GM12878 (cell line): ENCODE measurements around the gene SCT.

Source experiments
- ATF7 ChIP-seq: fragments of 450-650 bp; IDR thresholded peaks from 2 replicates; pipeline ENCODE4 v1.6.1; 2016; ENCODE audit warnings: low read depth, mild to moderate bottlenecking
- BACH1 ChIP-seq: fragments of 450-650 bp; IDR thresholded peaks from 2 replicates; pipeline ENCODE4 v1.6.1; 2017; ENCODE audit warnings: mild to moderate bottlenecking, borderline replicate concordance
- EP300 ChIP-seq, 2 experiments: fragments of 150-350 bp in 1 of 2; IDR thresholded peaks; 2 replicates each; pipeline ENCODE4 v1.6.1; 2011 to 2012; ENCODE audit warnings: low read depth in 2 of 2, low read length in 2 of 2, borderline replicate concordance in 1 of 2, improper control_type of control experiment in 1 of 2, inconsistent platforms in 1 of 2; ENCODE audit not compliant: control insufficient read depth in 1 of 2
- ESRRA ChIP-seq: IDR thresholded peaks from 2 replicates; pipeline ENCODE4 v1.6.1; 2012; ENCODE audit warnings: mild to moderate bottlenecking, low read length, improper control_type of control experiment
- KLF5 ChIP-seq: fragments of 450-650 bp; IDR thresholded peaks from 2 replicates; pipeline ENCODE4 v1.6.1; 2014; ENCODE audit warnings: mild to moderate bottlenecking; ENCODE audit not compliant: partially characterized antibody
- SMC3 ChIP-seq: IDR thresholded peaks from 2 replicates; pipeline ENCODE4 v1.6.1; 2011; ENCODE audit warnings: low read length, improper control_type of control experiment, borderline replicate concordance
- SP1 ChIP-seq: IDR thresholded peaks from one replicate; pipeline ENCODE4 v1.6.1; 2011; ENCODE audit warnings: low read depth, low read length
- TCF3 ChIP-seq: IDR thresholded peaks from 2 replicates; pipeline ENCODE4 v1.6.1; 2012; ENCODE audit warnings: low read depth, mild to moderate bottlenecking, low read length, borderline replicate concordance; ENCODE audit not compliant: insufficient read depth
- ZNF217 ChIP-seq: fragments of 450-650 bp; IDR thresholded peaks from 2 replicates; pipeline ENCODE4 v1.6.1; 2017; ENCODE audit warnings: antibody characterized with exemption, mild to moderate bottlenecking
- TF ChIP-seq, protein P1 (sequence below): fragments of 450-650 bp; formaldehyde crosslinking; IDR thresholded peaks from 2 replicates; pipeline ENCODE4 v1.4.0; 2022; ENCODE audit warnings: mild to moderate bottlenecking, moderate library complexity
- TF ChIP-seq, protein P2 (sequence below), 3 experiments: IDR thresholded peaks in 2 of 3; conservative IDR thresholded peaks in 1 of 3; 2 replicates each; pipeline ENCODE4 v1.5.1; 2011; ENCODE audit warnings: low read depth in 3 of 3, low read length in 3 of 3, mild to moderate bottlenecking in 3 of 3, control low read depth in 2 of 3, moderate library complexity in 2 of 3, inconsistent platforms in 1 of 3, mixed read lengths in 1 of 3; ENCODE audit not compliant: control insufficient read depth in 2 of 3, insufficient read depth in 1 of 3; ENCODE audit errors: extremely low read depth in 1 of 3

- no peak for TF ChIP-seq SP1
- no peak for TF ChIP-seq TCF3
- TF ChIP-seq BACH1 = no peak
- TF ChIP-seq, protein P1, sequence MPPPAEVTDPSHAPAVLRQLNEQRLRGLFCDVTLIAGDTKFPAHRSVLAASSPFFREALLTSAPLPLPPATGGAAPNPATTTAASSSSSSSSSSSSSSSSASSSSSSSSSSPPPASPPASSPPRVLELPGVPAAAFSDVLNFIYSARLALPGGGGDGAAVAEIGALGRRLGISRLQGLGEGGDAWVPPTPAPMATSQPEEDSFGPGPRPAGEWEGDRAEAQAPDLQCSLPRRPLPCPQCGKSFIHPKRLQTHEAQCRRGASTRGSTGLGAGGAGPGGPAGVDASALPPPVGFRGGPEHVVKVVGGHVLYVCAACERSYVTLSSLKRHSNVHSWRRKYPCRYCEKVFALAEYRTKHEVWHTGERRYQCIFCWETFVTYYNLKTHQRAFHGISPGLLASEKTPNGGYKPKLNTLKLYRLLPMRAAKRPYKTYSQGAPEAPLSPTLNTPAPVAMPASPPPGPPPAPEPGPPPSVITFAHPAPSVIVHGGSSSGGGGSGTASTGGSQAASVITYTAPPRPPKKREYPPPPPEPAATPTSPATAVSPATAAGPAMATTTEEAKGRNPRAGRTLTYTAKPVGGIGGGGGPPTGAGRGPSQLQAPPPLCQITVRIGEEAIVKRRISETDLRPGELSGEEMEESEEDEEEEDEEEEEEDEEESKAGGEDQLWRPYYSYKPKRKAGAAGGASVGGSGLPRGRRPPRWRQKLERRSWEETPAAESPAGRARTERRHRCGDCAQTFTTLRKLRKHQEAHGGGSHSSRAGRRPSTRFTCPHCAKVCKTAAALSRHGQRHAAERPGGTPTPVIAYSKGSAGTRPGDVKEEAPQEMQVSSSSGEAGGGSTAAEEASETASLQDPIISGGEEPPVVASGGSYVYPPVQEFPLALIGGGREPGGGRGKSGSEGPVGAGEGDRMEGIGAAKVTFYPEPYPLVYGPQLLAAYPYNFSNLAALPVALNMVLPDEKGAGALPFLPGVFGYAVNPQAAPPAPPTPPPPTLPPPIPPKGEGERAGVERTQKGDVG (CRISPR knock-in tag) = no peak
- no peak for TF ChIP-seq ESRRA
- no peak for TF ChIP-seq ATF7
- no peak for TF ChIP-seq KLF5
- TF ChIP-seq SMC3 = no peak
- no peak for TF ChIP-seq EP300 (IDR thresholded peaks at IDR 0.05; ENCODE audit: borderline replicate concordance in 1 of 2, control insufficient read depth in 1 of 2, low read depth in 2 of 2, low read length in 2 of 2)
- TF ChIP-seq, protein P2, sequence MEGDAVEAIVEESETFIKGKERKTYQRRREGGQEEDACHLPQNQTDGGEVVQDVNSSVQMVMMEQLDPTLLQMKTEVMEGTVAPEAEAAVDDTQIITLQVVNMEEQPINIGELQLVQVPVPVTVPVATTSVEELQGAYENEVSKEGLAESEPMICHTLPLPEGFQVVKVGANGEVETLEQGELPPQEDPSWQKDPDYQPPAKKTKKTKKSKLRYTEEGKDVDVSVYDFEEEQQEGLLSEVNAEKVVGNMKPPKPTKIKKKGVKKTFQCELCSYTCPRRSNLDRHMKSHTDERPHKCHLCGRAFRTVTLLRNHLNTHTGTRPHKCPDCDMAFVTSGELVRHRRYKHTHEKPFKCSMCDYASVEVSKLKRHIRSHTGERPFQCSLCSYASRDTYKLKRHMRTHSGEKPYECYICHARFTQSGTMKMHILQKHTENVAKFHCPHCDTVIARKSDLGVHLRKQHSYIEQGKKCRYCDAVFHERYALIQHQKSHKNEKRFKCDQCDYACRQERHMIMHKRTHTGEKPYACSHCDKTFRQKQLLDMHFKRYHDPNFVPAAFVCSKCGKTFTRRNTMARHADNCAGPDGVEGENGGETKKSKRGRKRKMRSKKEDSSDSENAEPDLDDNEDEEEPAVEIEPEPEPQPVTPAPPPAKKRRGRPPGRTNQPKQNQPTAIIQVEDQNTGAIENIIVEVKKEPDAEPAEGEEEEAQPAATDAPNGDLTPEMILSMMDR (IDR thresholded peaks at IDR 0.05 in 2 of 3, conservative IDR thresholded peaks at IDR 0.05 in 1 of 3; ENCODE audit: control insufficient read depth in 2 of 3, extremely low read depth in 1 of 3, insufficient read depth in 1 of 3, low read depth in 3 of 3, low read length in 3 of 3) = no peak
- TF ChIP-seq ZNF217 = no peak
Observed at GRCh38 chr11:657691-658126, 30.7 kb upstream of the SCT start.
